Gastrocnemius medialis (tissue), 4 donors: Measurements from ENCODE around the gene RAB10.
"Not testable (repeated sequence)": the region's sequence is repeated elsewhere in the genome, so short reads cannot be mapped to it uniquely, and the experiment has no call there.

Experiments used
- CTCF ChIP-seq, 5 experiments: fragments of 450-650 bp in 3 of 5; fragments of 200-600 bp in 2 of 5; sonication (generic) in 2 of 5; IDR thresholded peaks in 4 of 5; conservative IDR thresholded peaks in 1 of 5; 1 replicate in 4 of 5; 2 replicates in 1 of 5; pipeline ENCODE4 v1.5.1; 2016 to 2019; ENCODE audit warnings: antibody characterized with exemption in 5 of 5, mild to moderate bottlenecking in 3 of 5, moderate library complexity in 3 of 5
- POLR2A ChIP-seq, 2 donors: fragments of 450-650 bp; IDR thresholded peaks; one replicate each; pipeline ENCODE4 v1.6.1; 2017; ENCODE audit warnings: antibody characterized with exemption in 2 of 2, mild to moderate bottlenecking in 2 of 2, moderate library complexity in 2 of 2

- not testable (repeated sequence) for TF ChIP-seq CTCF (IDR thresholded peaks at IDR 0.05 in 4 of 5, conservative IDR thresholded peaks at IDR 0.05 in 1 of 5); POLR2A (IDR thresholded peaks at IDR 0.05)
These were observed 74.8 kb downstream of the RAB10 start for GRCh38 chr2:26108701-26109100.
